IPS-20b (cell line): ENCODE data around the gene ADAMTS13.

Experiments
- H3K27ac ChIP-seq: one replicate; pipeline ENCODE4 v1.5.1; 2013; ENCODE audit warnings: low read length
- H3K27me3 ChIP-seq: 2 replicates; pipeline ENCODE4 v1.6.1; 2013; ENCODE audit warnings: mild to moderate bottlenecking, low read length, inconsistent platforms; ENCODE audit not compliant: insufficient read depth
- H3K36me3 ChIP-seq: 2 replicates; pipeline ENCODE4 v1.6.1; 2013; ENCODE audit warnings: low read depth, mild to moderate bottlenecking, inconsistent platforms, low read length, moderate library complexity; ENCODE audit not compliant: insufficient read depth
- H3K4me1 ChIP-seq: 2 replicates; pipeline ENCODE4 v1.6.1; 2013; ENCODE audit warnings: mild to moderate bottlenecking, control low read depth, inconsistent platforms, low read length, moderate library complexity; ENCODE audit not compliant: insufficient read depth
- H3K4me3 ChIP-seq: 2 replicates; pipeline ENCODE4 v1.5.1; 2013; ENCODE audit warnings: mild to moderate bottlenecking, low read length, inconsistent platforms
- H3K9ac ChIP-seq: 2 replicates; pipeline ENCODE4 v1.6.1; 2013; ENCODE audit warnings: low read depth, mild to moderate bottlenecking, inconsistent platforms, low read length, moderate library complexity
- H3K9me3 ChIP-seq: 2 replicates; pipeline ENCODE4 v1.6.1; 2013; ENCODE audit warnings: mild to moderate bottlenecking, low read depth, low read length, inconsistent platforms; ENCODE audit not compliant: insufficient read depth

Gene ADAMTS13

DNA sequence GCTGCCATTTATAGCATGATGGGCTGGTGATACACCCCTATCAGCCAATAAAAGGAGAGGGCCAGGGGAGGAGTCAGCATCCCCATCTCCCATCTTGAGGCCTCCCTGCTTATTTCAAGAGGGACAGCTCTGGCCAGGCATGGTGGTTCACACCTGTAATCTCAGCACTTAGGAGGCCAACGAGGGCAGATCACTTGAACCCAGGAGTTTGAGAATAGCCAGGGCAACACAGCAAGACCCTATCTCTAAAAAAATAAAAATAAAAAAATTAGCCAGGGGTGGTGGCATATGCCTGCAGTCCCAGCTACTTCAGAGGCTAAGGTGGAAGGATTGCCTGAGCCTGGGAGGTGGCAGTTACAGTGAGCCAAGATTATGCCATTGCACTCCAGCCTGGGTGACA, 14.1 kb upstream of the ADAMTS13 start:
- Histone ChIP-seq H3K27ac (no peak overlapping the region), H3K9ac (no peak overlapping the region), H3K4me3 (no peak overlapping the region), H3K9me3 (no peaks in the 10 kb centered on the region), H3K36me3 (peaks cover 79% of the 10 kb centered on the region), H3K27me3 (no peaks in the 10 kb centered on the region), H3K4me1 (no peaks in the 10 kb centered on the region)

DNA sequence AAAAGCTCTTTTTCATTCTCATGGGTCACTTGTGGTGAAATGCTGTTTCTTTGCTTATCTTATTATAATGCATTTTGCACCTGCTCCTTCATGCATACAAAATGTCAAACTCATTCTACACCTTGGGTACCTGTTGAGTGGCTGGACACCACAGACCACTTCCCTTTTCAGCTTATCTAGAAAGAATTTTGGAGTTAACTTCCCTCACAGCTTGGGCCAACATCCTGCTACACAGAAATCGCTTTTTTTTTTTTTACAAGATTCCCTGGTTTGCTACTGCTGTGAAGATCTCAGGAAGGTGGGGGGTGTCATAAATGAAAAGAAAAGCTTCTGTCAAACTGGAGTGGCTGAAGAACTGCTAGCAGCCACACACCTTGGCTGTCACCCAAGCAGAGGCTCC, 7.0 kb upstream of the ADAMTS13 start:
- Histone ChIP-seq H3K4me3 (no peak overlapping the region), H3K36me3 (peaks cover 55% of the 10 kb centered on the region), H3K9ac (no peak overlapping the region), H3K27ac (no peak overlapping the region), H3K9me3 (no peaks in the 10 kb centered on the region), H3K27me3 (no peaks in the 10 kb centered on the region), H3K4me1 (peaks cover 8% of the 10 kb centered on the region)

DNA sequence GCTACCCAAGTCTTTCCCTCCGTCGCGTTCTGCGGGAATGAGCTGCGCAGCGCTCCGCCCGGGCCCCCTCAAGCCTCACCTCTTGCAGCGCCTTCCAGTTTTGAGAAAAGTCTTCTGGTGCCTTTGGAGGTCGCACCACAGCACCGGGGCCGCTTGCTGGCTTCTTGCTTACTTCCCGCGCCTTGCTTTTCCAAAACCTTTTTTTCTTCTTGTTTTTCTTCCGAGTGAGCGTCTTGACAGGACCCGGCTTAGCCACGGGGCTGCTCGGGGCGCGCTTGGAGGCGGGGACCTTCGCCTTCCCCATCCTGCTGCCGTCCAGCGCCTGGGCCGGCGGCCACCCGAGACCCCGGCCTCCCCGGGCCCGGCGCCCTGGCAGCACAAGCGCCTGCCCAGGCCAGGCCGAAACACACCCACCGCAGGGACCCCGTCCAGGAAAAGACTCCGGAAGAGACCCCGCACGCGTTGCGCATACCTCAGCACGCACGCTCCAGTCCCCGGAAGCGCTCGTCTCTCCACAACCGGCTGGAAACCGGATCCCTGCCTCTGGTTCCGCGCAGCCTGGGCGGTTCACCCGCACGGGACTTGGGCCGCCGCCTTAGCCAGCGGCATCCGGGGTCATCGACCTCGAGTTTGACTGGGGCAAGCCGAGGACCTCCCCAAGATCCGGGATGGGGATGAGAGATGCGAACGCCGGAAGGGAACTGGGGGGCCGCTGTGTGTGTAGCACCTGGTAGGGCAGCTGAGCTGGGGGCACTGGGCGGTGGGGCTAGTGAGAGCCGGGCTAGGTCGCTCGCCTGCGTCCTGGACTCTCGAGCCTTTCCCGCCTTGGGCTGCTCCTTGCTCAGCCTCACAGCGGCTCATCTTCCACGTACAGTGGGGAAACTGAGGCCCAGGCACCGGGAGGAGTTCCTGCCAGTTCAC, 4.4 kb upstream of the ADAMTS13 start, which contains the start of gene REXO4:
TSS of gene REXO4 (minus strand) at position 470 of the 921 bp plus-strand sequence. CDS start at position 304, 166 bp downstream.
- Histone ChIP-seq H3K27ac (peak within 1 kb of the TSS; percentile 63), H3K27me3 (no peaks in the 10 kb centered on the region), H3K4me1 (peaks cover 11% of the 10 kb centered on the region)

DNA sequence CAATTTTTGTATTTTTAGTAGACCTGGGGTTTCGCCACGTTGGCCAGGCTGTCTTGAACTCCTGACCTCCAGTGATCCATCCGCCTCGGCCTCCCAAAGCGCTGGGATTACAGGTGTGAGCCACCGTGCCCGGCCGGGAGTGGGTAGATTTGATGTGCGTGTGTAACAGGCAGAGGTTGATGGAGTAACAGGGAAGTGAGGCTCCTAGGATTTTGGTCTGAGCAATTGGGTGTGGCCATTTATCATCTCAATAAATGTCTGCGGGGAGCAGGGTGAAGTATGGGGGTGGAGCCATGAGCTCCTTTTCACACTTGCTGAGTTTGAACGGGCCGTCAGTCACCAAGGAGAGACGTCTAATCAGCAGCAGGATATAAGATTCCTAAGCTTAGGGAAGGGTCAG, 3.2 kb upstream of the ADAMTS13 start:
- peak overlapping the region; percentile 93; the same call in 1 of the 2 replicates for H3K9ac ChIP-seq
- peaks cover 19% of the 10 kb centered on the region for H3K36me3 ChIP-seq
- H3K27me3 ChIP-seq: no peaks in the 10 kb centered on the region
- peaks cover 11% of the 10 kb centered on the region for H3K4me1 ChIP-seq
- H3K9me3 ChIP-seq: no peaks in the 10 kb centered on the region
- no peak overlapping the region for H3K27ac ChIP-seq
- peak overlapping the region; percentile 85 for H3K4me3 ChIP-seq

More for the DNA sequence above, 4.4 kb upstream of the ADAMTS13 start, which contains the start of gene REXO4:
- peak within 1 kb of the TSS; percentile 93 for H3K9ac ChIP-seq
- peaks cover 30% of the 10 kb centered on the region for H3K36me3 ChIP-seq
- H3K4me3 ChIP-seq: peak within 1 kb of the TSS; percentile 85
- H3K9me3 ChIP-seq: no peaks in the 10 kb centered on the region

DNA sequence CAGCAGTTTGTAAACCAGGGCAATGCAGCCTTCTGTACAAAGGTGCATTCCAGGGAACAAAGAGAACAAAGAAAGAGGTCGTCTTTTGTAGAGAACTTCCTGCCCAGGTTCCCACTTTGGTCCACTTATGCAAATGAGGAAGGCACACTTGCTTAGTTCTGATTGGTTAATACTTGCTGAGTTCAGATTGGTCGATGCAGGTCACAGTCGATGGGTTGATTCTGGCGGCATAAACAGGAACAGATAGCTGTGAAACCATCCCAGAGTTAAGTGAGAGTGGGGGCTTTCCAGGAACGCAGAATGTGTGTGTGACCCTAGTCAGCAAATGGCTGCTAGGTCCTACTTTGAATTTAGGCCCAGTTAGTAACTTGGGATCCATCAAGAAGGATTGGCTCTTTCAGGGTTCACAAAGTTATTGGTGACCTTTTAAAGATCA, 1.8 kb upstream of the ADAMTS13 start:
- no peaks in the 10 kb centered on the region for H3K27me3 ChIP-seq
- H3K9me3 ChIP-seq: no peaks in the 10 kb centered on the region
- peaks cover 11% of the 10 kb centered on the region for H3K4me1 ChIP-seq
- H3K9ac ChIP-seq: no peak overlapping the region
- H3K36me3 ChIP-seq: peaks cover 5% of the 10 kb centered on the region
- no peak overlapping the region for H3K4me3 ChIP-seq
- no peak overlapping the region for H3K27ac ChIP-seq

GRCh38 chr9:133423216-133423615, 1.0 kb downstream of the ADAMTS13 start:
- Histone ChIP-seq H3K9ac (no peak overlapping the region), H3K36me3 (no peaks in the 10 kb centered on the region), H3K9me3 (no peaks in the 10 kb centered on the region; the same call in 1 of the 2 replicates), H3K4me1 (peaks cover 7% of the 10 kb centered on the region), H3K27me3 (peaks cover 11% of the 10 kb centered on the region), H3K4me3 (no peak overlapping the region), H3K27ac (no peak overlapping the region)

DNA sequence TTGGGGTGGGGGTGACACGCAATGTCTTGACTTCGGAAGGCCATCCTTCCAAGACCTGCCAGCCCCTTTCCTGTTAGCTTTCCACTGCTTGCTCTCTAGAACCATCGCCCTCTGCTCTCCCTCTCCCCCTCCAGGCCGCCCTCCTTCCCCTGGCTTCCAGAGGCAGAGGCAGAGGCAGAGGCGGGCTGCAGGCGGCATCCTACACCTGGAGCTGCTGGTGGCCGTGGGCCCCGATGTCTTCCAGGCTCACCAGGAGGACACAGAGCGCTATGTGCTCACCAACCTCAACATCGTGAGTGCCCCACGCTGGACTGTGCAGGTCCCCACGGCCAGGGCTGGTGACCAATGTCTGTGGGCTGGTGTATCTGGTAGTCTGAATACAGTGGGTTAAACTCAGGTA, 2.0 kb downstream of the ADAMTS13 start:
- Histone ChIP-seq H3K36me3 (no peaks in the 10 kb centered on the region), H3K4me3 (no peak overlapping the region), H3K9me3 (no peaks in the 10 kb centered on the region; the same call in 1 of the 2 replicates), H3K9ac (no peak overlapping the region), H3K27me3 (peaks cover 12% of the 10 kb centered on the region), H3K27ac (no peak overlapping the region), H3K4me1 (peaks cover 5% of the 10 kb centered on the region)

GRCh38 chr9:133425049-133425632, 3.0 kb downstream of the ADAMTS13 start:
- H3K36me3 ChIP-seq: no peaks in the 10 kb centered on the region
- no peak overlapping the region for H3K27ac ChIP-seq
- H3K9me3 ChIP-seq: no peaks in the 10 kb centered on the region; the same call in 1 of the 2 replicates
- no peak overlapping the region for H3K4me3 ChIP-seq
- H3K27me3 ChIP-seq: peaks cover 19% of the 10 kb centered on the region
- peaks cover 4% of the 10 kb centered on the region for H3K4me1 ChIP-seq
- H3K9ac ChIP-seq: no peak overlapping the region

DNA sequence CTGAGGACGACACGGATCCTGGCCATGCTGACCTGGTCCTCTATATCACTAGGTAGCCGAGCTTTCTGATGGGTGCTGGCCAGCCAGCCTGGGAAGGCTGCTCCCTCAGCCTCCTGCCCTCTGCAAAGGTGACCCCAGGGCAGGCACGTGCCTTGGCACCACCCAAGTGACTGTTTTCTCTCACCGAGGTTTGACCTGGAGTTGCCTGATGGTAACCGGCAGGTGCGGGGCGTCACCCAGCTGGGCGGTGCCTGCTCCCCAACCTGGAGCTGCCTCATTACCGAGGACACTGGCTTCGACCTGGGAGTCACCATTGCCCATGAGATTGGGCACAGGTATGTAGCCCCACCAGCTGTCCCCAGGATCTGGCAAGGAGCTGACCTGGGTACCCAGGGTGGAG, 3.8 kb downstream of the ADAMTS13 start:
- H3K9me3 ChIP-seq: no peaks in the 10 kb centered on the region; the same call in 1 of the 2 replicates
- H3K9ac ChIP-seq: no peak overlapping the region
- no peaks in the 10 kb centered on the region for H3K36me3 ChIP-seq
- no peak overlapping the region for H3K4me3 ChIP-seq
- peaks cover 22% of the 10 kb centered on the region for H3K27me3 ChIP-seq
- peaks cover 4% of the 10 kb centered on the region; the same call in 1 of the 2 replicates for H3K4me1 ChIP-seq
- no peak overlapping the region for H3K27ac ChIP-seq

DNA sequence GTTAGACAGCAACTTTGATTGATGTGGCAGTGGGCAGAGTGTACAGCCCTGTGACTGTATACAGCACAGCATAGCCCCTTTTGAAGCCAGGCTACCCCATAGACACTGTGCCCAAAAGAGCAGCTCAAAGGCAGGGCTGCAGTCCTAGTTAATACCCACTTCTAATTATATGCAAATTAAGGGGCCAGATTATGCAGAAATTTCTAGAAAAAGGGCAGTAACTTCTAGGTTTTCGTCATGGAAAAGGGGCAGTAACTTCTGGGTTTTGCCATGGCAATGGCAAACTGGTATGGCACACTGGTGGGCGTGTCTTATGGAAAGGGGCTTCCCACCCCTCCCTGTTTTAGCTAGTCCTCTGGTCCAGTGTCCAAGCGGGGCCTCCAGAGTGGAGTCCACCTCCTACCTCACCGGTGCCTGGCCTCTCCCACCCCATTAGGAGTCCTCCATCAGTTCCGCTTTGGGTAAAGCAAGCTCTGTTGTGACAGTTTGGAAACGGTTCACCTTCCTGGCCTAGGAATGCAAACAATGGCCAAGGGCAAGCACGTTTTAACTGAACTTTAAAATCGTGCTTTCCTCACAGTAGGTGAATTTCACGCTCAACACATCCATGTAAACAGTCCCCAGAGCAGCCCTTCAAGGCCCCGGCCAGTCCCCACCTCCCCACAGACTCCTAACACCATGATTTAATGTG, 5.6 kb downstream of the ADAMTS13 start:
- Histone ChIP-seq H3K4me1 (no peaks in the 10 kb centered on the region), H3K4me3 (peak overlapping the region; percentile 59), H3K9ac (peak overlapping the region; percentile 32; the same call in 1 of the 2 replicates), H3K27me3 (peaks cover 22% of the 10 kb centered on the region), H3K36me3 (no peaks in the 10 kb centered on the region), H3K27ac (no peak overlapping the region), H3K9me3 (no peaks in the 10 kb centered on the region; the same call in 1 of the 2 replicates)

DNA sequence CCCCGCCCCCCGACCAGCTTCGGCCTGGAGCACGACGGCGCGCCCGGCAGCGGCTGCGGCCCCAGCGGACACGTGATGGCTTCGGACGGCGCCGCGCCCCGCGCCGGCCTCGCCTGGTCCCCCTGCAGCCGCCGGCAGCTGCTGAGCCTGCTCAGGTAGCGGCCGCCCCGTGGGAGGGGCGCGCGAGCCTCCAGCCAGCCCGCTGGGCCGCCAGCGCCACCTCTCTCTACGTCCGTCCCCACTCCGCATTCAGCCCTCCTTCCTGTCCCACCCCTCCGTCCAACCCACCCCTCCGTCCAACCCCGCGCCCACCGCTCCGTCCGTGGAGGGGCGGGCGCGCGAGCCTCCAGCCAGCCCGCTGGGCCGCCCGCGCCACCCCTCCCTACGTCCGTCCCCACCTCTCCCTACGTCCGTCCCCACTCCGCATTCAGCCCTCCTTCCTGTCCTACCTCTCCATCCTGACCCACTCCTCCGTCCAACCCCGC, 6.5 kb downstream of the ADAMTS13 start:
- Histone ChIP-seq H3K4me1 (no peaks in the 10 kb centered on the region), H3K9me3 (no peaks in the 10 kb centered on the region; the same call in 1 of the 2 replicates), H3K27me3 (peaks cover 22% of the 10 kb centered on the region), H3K27ac (no peak overlapping the region), H3K4me3 (peak overlapping the region; percentile 57; the same call in 1 of the 2 replicates), H3K36me3 (no peaks in the 10 kb centered on the region), H3K9ac (no peak overlapping the region)
